CD4-positive, alpha-beta T cell treated with Interleukin-4 for 4 hours (primary cell): Measurements from ENCODE around the gene PAFAH1B2.
"Not testable (repeated sequence)": the region's sequence is repeated elsewhere in the genome, so short reads cannot be mapped to it uniquely, and the experiment has no call there.

Experiments used
- DNase-seq: peaks from one replicate; pipeline ENCODE4 v3.0.0-alpha.2; 2020

PAFAH1B2 gene

GRCh38 chr11:117175104-117175503, 31.0 kb downstream of the PAFAH1B2 start:
- DNase-seq: no peak

- no peak for DNase-seq
These were observed 31.7 kb downstream of the PAFAH1B2 start for GRCh38 chr11:117175781-117176180.

GRCh38 chr11:117176186-117176585, 32.1 kb downstream of the PAFAH1B2 start:
- no peak for DNase-seq

- no peak for DNase-seq
These were observed 33.6 kb downstream of the PAFAH1B2 start for GRCh38 chr11:117177534-117178209.

GRCh38 chr11:117178210-117179034, 34.3 kb downstream of the PAFAH1B2 start, which contains the start of gene SIDT2:
SIDT2 (plus strand) TSS chr11:117178743; CDS start chr11:117179264, 521 bp downstream.
- DNase-seq: peak; percentile 86

- DNase-seq: peak; percentile 25
These were observed 35.2 kb downstream of the PAFAH1B2 start for GRCh38 chr11:117179048-117179999.

- DNase-seq: no peak
These were observed 35.9 kb downstream of the PAFAH1B2 start for GRCh38 chr11:117180020-117180419.

- DNase-seq: peak; percentile 54
These were observed 36.8 kb downstream of the PAFAH1B2 start for GRCh38 chr11:117180661-117181585.

GRCh38 chr11:117181586-117182550, 37.8 kb downstream of the PAFAH1B2 start:
- DNase-seq: no peak

- no peak for DNase-seq
These were observed 38.5 kb downstream of the PAFAH1B2 start for GRCh38 chr11:117182551-117182935.

- not testable (repeated sequence) for DNase-seq
These were observed 39.1 kb downstream of the PAFAH1B2 start for GRCh38 chr11:117183178-117183577.

- DNase-seq: no peak
These were observed 39.8 kb downstream of the PAFAH1B2 start for GRCh38 chr11:117183724-117184349.

GRCh38 chr11:117185736-117186430, 41.8 kb downstream of the PAFAH1B2 start:
- DNase-seq: no peak

GRCh38 chr11:117186431-117186761, 42.3 kb downstream of the PAFAH1B2 start:
- DNase-seq: no peak

- DNase-seq: no peak
These were observed 42.9 kb downstream of the PAFAH1B2 start for GRCh38 chr11:117187007-117187406.

GRCh38 chr11:117187428-117187798, 43.3 kb downstream of the PAFAH1B2 start:
- no peak for DNase-seq

- no peak for DNase-seq
These were observed 43.9 kb downstream of the PAFAH1B2 start for GRCh38 chr11:117187799-117188481.

GRCh38 chr11:117188620-117189081, 44.6 kb downstream of the PAFAH1B2 start:
- DNase-seq: no peak
